CD14-positive monocyte (primary cell): ENCODE data around the gene MXRA8. TPM values are rescaled to one million over a fixed set of nuclear protein-coding genes. Genes with fewer than 3 reads are reported as not detected.
A peak's percentile ranks its signal among the peaks of the same experiment; 100 is the strongest.

Experiments used
- DNase-seq, 3 donors: peaks; one replicate each; pipeline ENCODE4 v3.0.0-alpha.2; 2011 to 2022
- H2AFZ ChIP-seq: 2 replicates; pipeline ENCODE4 v1.6.0; 2012; ENCODE audit warnings: mild to moderate bottlenecking, low read depth, low read length, inconsistent platforms; ENCODE audit not compliant: insufficient read depth, poor library complexity, severe bottlenecking
- H3K27ac ChIP-seq, 2 donors: 1 replicate in 1 of 2; 2 replicates in 1 of 2; pipeline ENCODE4 v1.5.1; 2012 to 2013; ENCODE audit warnings: low read length in 2 of 2, control low read depth in 1 of 2, inconsistent platforms in 1 of 2, low read depth in 1 of 2, mild to moderate bottlenecking in 1 of 2
- H3K27me3 ChIP-seq, 2 donors: one replicate each; pipeline versions ENCODE4 v1.6.0 to v1.6.1; 2011 to 2013; ENCODE audit warnings: low read length in 2 of 2; ENCODE audit not compliant: control insufficient read depth in 2 of 2, insufficient read depth in 2 of 2
- H3K36me3 ChIP-seq, 2 donors: replicated peaks in 1 of 2; 1 replicate in 1 of 2; 2 replicates in 1 of 2; pipeline versions ENCODE4 v1.5.1 to v1.6.1; 2012 to 2013; ENCODE audit warnings: low read length in 2 of 2, control low read depth in 1 of 2, inconsistent platforms in 1 of 2, mild to moderate bottlenecking in 1 of 2; ENCODE audit not compliant: insufficient read depth in 2 of 2, control insufficient read depth in 1 of 2
- H3K4me1 ChIP-seq, 2 donors: 1 replicate in 1 of 2; 2 replicates in 1 of 2; pipeline versions ENCODE4 v1.5.1 to v1.6.1; 2012 to 2013; ENCODE audit warnings: low read length in 2 of 2, control low read depth in 1 of 2, inconsistent platforms in 1 of 2, mild to moderate bottlenecking in 1 of 2, moderate library complexity in 1 of 2; ENCODE audit not compliant: insufficient read depth in 2 of 2, control insufficient read depth in 1 of 2
- H3K4me2 ChIP-seq: replicated peaks from 2 replicates; pipeline ENCODE3; 2012; ENCODE audit warnings: low read length, moderate library complexity, mild to moderate bottlenecking; ENCODE audit not compliant: poor library complexity, severe bottlenecking; ENCODE audit errors: extremely low read depth
- H3K4me3 ChIP-seq, 3 experiments: fragments of 200-600 bp in 1 of 3; sonication (generic) in 1 of 3; replicated peaks in 1 of 3; 1 replicate in 2 of 3; 2 replicates in 1 of 3; pipeline ENCODE4 v1.5.1; 2011 to 2013; ENCODE audit warnings: low read length in 3 of 3, mild to moderate bottlenecking in 3 of 3, control low read depth in 2 of 3, low read depth in 2 of 3, inconsistent platforms in 1 of 3, moderate library complexity in 1 of 3
- H3K79me2 ChIP-seq: 2 replicates; pipeline ENCODE4 v1.6.0; 2012; ENCODE audit warnings: mild to moderate bottlenecking, control low read depth, inconsistent platforms, low read length, moderate library complexity; ENCODE audit not compliant: insufficient read depth
- H3K9ac ChIP-seq: 2 replicates; pipeline ENCODE4 v1.6.0; 2017; ENCODE audit warnings: low read length, mild to moderate bottlenecking; ENCODE audit not compliant: insufficient read depth, poor library complexity, severe bottlenecking
- H3K9me3 ChIP-seq, 2 donors: replicated peaks in 1 of 2; 1 replicate in 1 of 2; 2 replicates in 1 of 2; pipeline versions ENCODE4 v1.5.1 to v1.6.1; 2012 to 2013; ENCODE audit warnings: low read length in 2 of 2, control low read depth in 1 of 2; ENCODE audit not compliant: control insufficient read depth in 1 of 2, insufficient read depth in 1 of 2
- H4K20me1 ChIP-seq: 2 replicates; pipeline ENCODE4 v1.6.0; 2012; ENCODE audit warnings: mild to moderate bottlenecking, low read length, control low read depth, moderate library complexity; ENCODE audit not compliant: insufficient read depth
- H3K27ac Mint-ChIP-seq, 7 donors: one replicate each; pipeline ENCODE4 v1.8.0; 2020; ENCODE audit warnings: mild to moderate bottlenecking in 7 of 7, mixed read lengths in 7 of 7, moderate library complexity in 6 of 7, inconsistent platforms in 2 of 7
- H3K27me3 Mint-ChIP-seq, 3 donors: one replicate each; pipeline ENCODE4 v1.8.0; 2021 to 2022; ENCODE audit warnings: low read depth in 3 of 3, mild to moderate bottlenecking in 3 of 3, mixed read lengths in 3 of 3, moderate library complexity in 3 of 3, inconsistent platforms in 1 of 3
- H3K36me3 Mint-ChIP-seq, 2 donors: one replicate each; pipeline ENCODE4 v1.8.0; 2020; ENCODE audit warnings: mixed read lengths in 2 of 2, inconsistent platforms in 1 of 2, mild to moderate bottlenecking in 1 of 2
- H3K4me1 Mint-ChIP-seq: one replicate; pipeline ENCODE4 v1.8.0; 2020; ENCODE audit warnings: mild to moderate bottlenecking, mixed read lengths
- H3K4me3 Mint-ChIP-seq, 2 donors: one replicate each; pipeline ENCODE4 v1.8.0; 2020; ENCODE audit warnings: mild to moderate bottlenecking in 2 of 2, mixed read lengths in 2 of 2, moderate library complexity in 1 of 2
- H3K9me3 Mint-ChIP-seq, 7 donors: one replicate each; pipeline ENCODE4 v1.8.0; 2020 to 2022; ENCODE audit warnings: mixed read lengths in 7 of 7, mild to moderate bottlenecking in 6 of 7, moderate library complexity in 6 of 7, inconsistent platforms in 2 of 7
- CTCF ChIP-seq: fragments of 200-600 bp; IDR thresholded peaks from one replicate; pipeline ENCODE4 v1.8.0; 2022; ENCODE audit warnings: antibody characterized with exemption, mild to moderate bottlenecking
- WGBS: methylation state at CpG from one replicate; pipeline ENCODE4 v1.1.5; 2013; ENCODE audit warnings: missing lambda C conversion rate; ENCODE audit not compliant: insufficient coverage; 5-methylcytosine and 5-hydroxymethylcytosine counted together
- intact Hi-C, 2 donors: fragments of 100-400 bp; cut with micrococcal nuclease; formaldehyde crosslinking; loops; one replicate each; pipeline versions ENCODE4 v1.15.0 to v1.15.1; 2023
- polyA plus RNA-seq, 3 donors: library from polyadenylated mRNA; depleted of rRNA in 1 of 3; unstranded in 2 of 3; stranded (reverse) in 1 of 3; fragments of 300-500 nt in 2 of 3; fragments of >200 nt in 1 of 3; fragmentation: Illumina TruSeq in 2 of 3; gene quantifications; 1 replicate in 2 of 3; 2 replicates in 1 of 3; pipeline ENCODE4 v1.2.3, GENCODE V29; 2012 to 2021

The MXRA8 gene
- polyA plus RNA-seq, 3 donors = not detected

- Histone ChIP-seq H3K4me3 (no peak overlapping the region), H2AFZ (no peak overlapping the region), H3K9ac (no peak overlapping the region), H3K27me3 (peaks cover 11 to 82% of the 10 kb centered on the region in 2 donors), H3K9me3 (no peaks in the 10 kb centered on the region), H3K36me3 (no peaks in the 10 kb centered on the region), H4K20me1 (peaks cover under 1% of the 10 kb centered on the region), H3K27ac (no peak overlapping the region), H3K79me2 (no peaks in the 10 kb centered on the region), H3K4me1 (no peaks in the 10 kb centered on the region), H3K4me2 (no peak overlapping the region)
- Mint-ChIP-seq H3K4me1 (peaks cover 5% of the 10 kb centered on the region), H3K27me3 (peaks cover 69 to 99% (median 75%) of the 10 kb centered on the region in 3 donors), H3K27ac (no peak overlapping the region), H3K4me3 (peak overlapping the region in 1 of 2 donors; percentile 37), H3K36me3 (peaks cover 0 to 6% of the 10 kb centered on the region in 2 donors), H3K9me3 (peaks cover 0 to 10% (median 7%) of the 10 kb centered on the region in 7 donors)
- no peak for DNase-seq
- 77% methylated on average over 22 of the region's 26 CpGs for WGBS
- intact Hi-C loops = no loop called here
- TF ChIP-seq CTCF = no peak
Measured at GRCh38 chr1:1356796-1357401, 1.5 kb downstream of the MXRA8 start.

- H3K4me3 Mint-ChIP-seq = no peak overlapping the region
Measured at GRCh38 chr1:1356166-1356795, 2.1 kb downstream of the MXRA8 start.

More at GRCh38 chr1:1356166-1356795, 2.1 kb downstream of the MXRA8 start:
- 64% methylated on average over 2 of the region's 8 CpGs for WGBS
- H3K4me3 ChIP-seq = no peak overlapping the region
- no peaks in the 10 kb centered on the region for H3K36me3 ChIP-seq
- H3K4me1 ChIP-seq = no peaks in the 10 kb centered on the region
- no peaks in the 10 kb centered on the region for H3K79me2 ChIP-seq
- H3K27me3 ChIP-seq = peaks cover 11 to 81% of the 10 kb centered on the region in 2 donors
- no peak overlapping the region for H3K27ac ChIP-seq
- H3K27me3 Mint-ChIP-seq = peaks cover 68 to 99% (median 74%) of the 10 kb centered on the region in 3 donors
- peaks cover 0 to 10% (median 7%) of the 10 kb centered on the region in 7 donors for H3K9me3 Mint-ChIP-seq
- H2AFZ ChIP-seq = no peak overlapping the region
- no peak overlapping the region for H3K4me2 ChIP-seq
- no peak overlapping the region for H3K9ac ChIP-seq
- H3K27ac Mint-ChIP-seq = no peak overlapping the region
- no peaks in the 10 kb centered on the region for H3K9me3 ChIP-seq
- intact Hi-C loops = no loop called here
- no peak for DNase-seq
- peaks cover 2% of the 10 kb centered on the region for H4K20me1 ChIP-seq
- H3K4me1 Mint-ChIP-seq = peaks cover 4% of the 10 kb centered on the region
- peaks cover 0 to 6% of the 10 kb centered on the region in 2 donors for H3K36me3 Mint-ChIP-seq
- no peak for TF ChIP-seq CTCF
